Fibroblast of lung (primary cell): ENCODE measurements around the gene SELPLG. TPM values are rescaled to one million over a fixed set of nuclear protein-coding genes. Genes with fewer than 3 reads are reported as not detected.

ENCODE experiments used
- DNase-seq, 2 donors: peaks; one replicate each; pipeline versions ENCODE4 v3.0.0 to v3.0.0-alpha.2; 2010; ENCODE audit warnings: low read depth in 2 of 2
- H2AFZ ChIP-seq: 2 replicates; pipeline ENCODE4 v1.5.1; 2012; ENCODE audit warnings: low read length, control low read depth, inconsistent platforms
- H3K27ac ChIP-seq: 2 replicates; pipeline ENCODE4 v1.5.1; 2011; ENCODE audit warnings: low read length, control low read depth; ENCODE audit not compliant: insufficient read depth
- H3K27me3 ChIP-seq: 2 replicates; pipeline ENCODE4 v1.5.1; 2011; ENCODE audit warnings: mild to moderate bottlenecking, low read length; ENCODE audit not compliant: control insufficient read depth, insufficient read depth
- H3K36me3 ChIP-seq: 2 replicates; pipeline ENCODE4 v1.5.1; 2011; ENCODE audit warnings: low read length; ENCODE audit not compliant: control insufficient read depth, insufficient read depth
- H3K4me1 ChIP-seq: 2 replicates; pipeline ENCODE4 v1.5.1; 2011; ENCODE audit warnings: low read length; ENCODE audit not compliant: control insufficient read depth, insufficient read depth; ENCODE audit errors: extremely low read depth
- H3K4me2 ChIP-seq: 2 replicates; pipeline ENCODE4 v1.5.1; 2011; ENCODE audit warnings: low read length, control low read depth; ENCODE audit not compliant: insufficient read depth; ENCODE audit errors: extremely low read depth
- H3K4me3 ChIP-seq, 4 experiments: fragments of 200-600 bp in 1 of 4; sonication (generic) in 1 of 4; replicated peaks in 1 of 4; 2 replicates each; pipeline ENCODE4 v1.5.1; 2011 to 2016; ENCODE audit warnings: low read length in 4 of 4, low read depth in 3 of 4, mild to moderate bottlenecking in 3 of 4, control low read depth in 2 of 4, inconsistent platforms in 1 of 4, mixed read lengths in 1 of 4; ENCODE audit not compliant: insufficient read depth in 1 of 4; ENCODE audit errors: control extremely low read depth in 1 of 4
- H3K79me2 ChIP-seq: 2 replicates; pipeline ENCODE4 v1.5.1; 2012; ENCODE audit warnings: mild to moderate bottlenecking, low read length, inconsistent platforms; ENCODE audit not compliant: control insufficient read depth, insufficient read depth
- H3K9ac ChIP-seq: 2 replicates; pipeline ENCODE4 v1.5.1; 2011; ENCODE audit warnings: mild to moderate bottlenecking, low read length, control low read depth; ENCODE audit not compliant: insufficient read depth
- H3K9me3 ChIP-seq: 2 replicates; pipeline ENCODE4 v1.5.1; 2012; ENCODE audit warnings: low read depth, low read length; ENCODE audit not compliant: control insufficient read depth, insufficient read depth
- H4K20me1 ChIP-seq: 2 replicates; pipeline ENCODE4 v1.5.1; 2011; ENCODE audit warnings: low read length; ENCODE audit not compliant: control insufficient read depth, insufficient read depth; ENCODE audit errors: extremely low read depth
- EZH2 ChIP-seq: IDR thresholded peaks from 2 replicates; pipeline ENCODE4 v1.5.1; 2012; ENCODE audit warnings: low read length, control low read depth, mild to moderate bottlenecking; ENCODE audit errors: missing control alignments
- polyA plus RNA-seq, 2 donors: library from polyadenylated mRNA; depleted of rRNA in 1 of 2; stranded (reverse) in 1 of 2; unstranded in 1 of 2; fragments of >200 nt; gene quantifications; 2 replicates each; pipeline ENCODE4 v1.2.1, GENCODE V29; 2011 to 2012; ENCODE audit warnings: missing spikeins in 1 of 2
- total RNA-seq: library from RNA; depleted of rRNA; stranded (reverse); fragments of >200 nt; gene quantifications from 2 replicates; pipeline ENCODE4 v1.2.1, GENCODE V29; 2014
- TF ChIP-seq, protein P1 (sequence below), 2 donors: IDR thresholded peaks in 1 of 2; conservative IDR thresholded peaks in 1 of 2; 1 replicate in 1 of 2; 2 replicates in 1 of 2; pipeline ENCODE4 v1.5.1; 2011 to 2012; ENCODE audit warnings: low read length in 2 of 2, control low read depth in 1 of 2, inconsistent platforms in 1 of 2, low read depth in 1 of 2, mild to moderate bottlenecking in 1 of 2

SELPLG gene
- total and polyA plus RNA-seq, 2 donors (not counting 1 experiment from before 2014, with no cell fraction given): 1.5 to 3.0 TPM

GRCh38 chr12:108578264-108578663 is 55.4 kb downstream of the SELPLG start:
- Histone ChIP-seq H3K4me2 (no peak overlapping the region), H3K9me3 (no peaks in the 10 kb centered on the region), H3K27me3 (no peaks in the 10 kb centered on the region), H3K9ac (no peak overlapping the region), H2AFZ (no peak overlapping the region), H4K20me1 (no peaks in the 10 kb centered on the region), H3K4me1 (peaks cover 18% of the 10 kb centered on the region), H3K27ac (no peak overlapping the region), H3K79me2 (no peaks in the 10 kb centered on the region), H3K4me3 (no peak overlapping the region), H3K36me3 (no peaks in the 10 kb centered on the region)
- no peak for TF ChIP-seq EZH2
- TF ChIP-seq, protein P1, sequence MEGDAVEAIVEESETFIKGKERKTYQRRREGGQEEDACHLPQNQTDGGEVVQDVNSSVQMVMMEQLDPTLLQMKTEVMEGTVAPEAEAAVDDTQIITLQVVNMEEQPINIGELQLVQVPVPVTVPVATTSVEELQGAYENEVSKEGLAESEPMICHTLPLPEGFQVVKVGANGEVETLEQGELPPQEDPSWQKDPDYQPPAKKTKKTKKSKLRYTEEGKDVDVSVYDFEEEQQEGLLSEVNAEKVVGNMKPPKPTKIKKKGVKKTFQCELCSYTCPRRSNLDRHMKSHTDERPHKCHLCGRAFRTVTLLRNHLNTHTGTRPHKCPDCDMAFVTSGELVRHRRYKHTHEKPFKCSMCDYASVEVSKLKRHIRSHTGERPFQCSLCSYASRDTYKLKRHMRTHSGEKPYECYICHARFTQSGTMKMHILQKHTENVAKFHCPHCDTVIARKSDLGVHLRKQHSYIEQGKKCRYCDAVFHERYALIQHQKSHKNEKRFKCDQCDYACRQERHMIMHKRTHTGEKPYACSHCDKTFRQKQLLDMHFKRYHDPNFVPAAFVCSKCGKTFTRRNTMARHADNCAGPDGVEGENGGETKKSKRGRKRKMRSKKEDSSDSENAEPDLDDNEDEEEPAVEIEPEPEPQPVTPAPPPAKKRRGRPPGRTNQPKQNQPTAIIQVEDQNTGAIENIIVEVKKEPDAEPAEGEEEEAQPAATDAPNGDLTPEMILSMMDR (conservative IDR thresholded peaks at IDR 0.05 in 1 of 2, IDR thresholded peaks at IDR 0.05 in 1 of 2; ENCODE audit: low read depth in 1 of 2, low read length in 2 of 2): no peak
- DNase-seq: no peak

DNA sequence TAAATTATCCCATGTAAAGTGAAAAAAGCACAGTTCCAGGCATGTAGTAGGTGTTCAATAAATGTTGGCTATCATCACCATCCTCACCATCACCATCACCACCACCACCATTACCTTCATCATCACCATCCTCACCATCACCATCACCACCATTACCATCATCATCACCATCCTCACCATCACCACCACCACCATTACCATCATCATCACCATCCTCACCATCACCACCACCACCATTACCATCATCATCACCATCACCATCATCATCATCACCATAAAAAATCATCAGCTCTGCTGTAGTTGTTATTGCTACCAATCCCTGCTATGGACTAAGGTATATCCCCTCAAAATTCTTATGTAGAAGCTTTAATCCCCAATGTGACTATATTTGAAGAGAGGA is 56.2 kb downstream of the SELPLG start:
- H3K4me1 ChIP-seq: peaks cover 18% of the 10 kb centered on the region
- no peak overlapping the region for H3K4me2 ChIP-seq
- H3K27me3 ChIP-seq: no peaks in the 10 kb centered on the region
- no peak overlapping the region for H2AFZ ChIP-seq
- H3K9me3 ChIP-seq: no peaks in the 10 kb centered on the region
- no peak for DNase-seq
- no peaks in the 10 kb centered on the region for H3K79me2 ChIP-seq
- H4K20me1 ChIP-seq: no peaks in the 10 kb centered on the region
- H3K36me3 ChIP-seq: no peaks in the 10 kb centered on the region
- H3K27ac ChIP-seq: no peak overlapping the region
- no peak overlapping the region for H3K9ac ChIP-seq
- TF ChIP-seq, protein P1 (conservative IDR thresholded peaks at IDR 0.05 in 1 of 2, IDR thresholded peaks at IDR 0.05 in 1 of 2; ENCODE audit: low read depth in 1 of 2, low read length in 2 of 2): no peak
- no peak for TF ChIP-seq EZH2
- H3K4me3 ChIP-seq: no peak overlapping the region

DNA sequence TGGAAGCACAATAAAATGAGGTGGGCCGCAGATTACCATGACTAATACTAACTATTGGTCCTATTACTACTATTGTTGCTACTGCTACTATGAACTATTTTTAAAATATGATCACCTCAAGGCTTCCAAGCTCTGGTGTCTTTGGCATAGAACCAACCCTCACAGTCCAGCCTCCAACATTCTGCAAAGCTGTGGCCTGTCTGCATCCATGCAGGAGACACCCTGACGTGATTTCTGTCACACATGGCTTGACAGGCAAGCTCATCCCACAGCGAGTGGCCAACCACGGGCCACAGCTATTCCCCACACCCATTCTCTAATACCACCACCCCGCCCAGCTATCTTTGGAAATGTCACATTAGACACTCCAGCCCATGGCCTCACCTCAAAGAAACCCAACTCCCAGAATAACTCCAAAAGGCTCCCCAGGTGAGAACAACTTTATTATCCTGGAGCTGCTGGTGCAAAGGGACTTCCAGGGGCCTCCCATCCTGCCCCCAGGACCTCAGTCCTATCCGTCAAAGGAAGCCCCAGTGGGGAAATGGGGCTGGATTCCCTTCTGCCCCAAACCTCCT is 56.9 kb downstream of the SELPLG start:
- H3K4me3 ChIP-seq: no peak overlapping the region
- H4K20me1 ChIP-seq: no peaks in the 10 kb centered on the region
- H3K27me3 ChIP-seq: no peaks in the 10 kb centered on the region
- no peaks in the 10 kb centered on the region for H3K9me3 ChIP-seq
- H2AFZ ChIP-seq: no peak overlapping the region
- H3K4me2 ChIP-seq: no peak overlapping the region
- H3K27ac ChIP-seq: peak overlapping the region; percentile 42
- DNase-seq: peak in 1 of 2 donors; percentile 48
- H3K36me3 ChIP-seq: no peaks in the 10 kb centered on the region
- no peaks in the 10 kb centered on the region for H3K79me2 ChIP-seq
- no peak for TF ChIP-seq EZH2
- H3K4me1 ChIP-seq: peaks cover 18% of the 10 kb centered on the region
- H3K9ac ChIP-seq: no peak overlapping the region
